K562 (cell line): ENCODE measurements around the gene KBTBD12. TPM values are rescaled to one million over a fixed set of nuclear protein-coding genes. Genes with fewer than 3 reads are reported as not detected.

Source experiments
- ATAC-seq: fragments of 200-7000 bp; cut with Tn5 transposase; 3 replicates; pipeline ENCODE4 v1.9.1; 2020; ENCODE audit warnings: moderate library complexity
- BruUV-seq: library from RNA; stranded (reverse); fragments of 400-500 nt; replicated peaks from 2 replicates; lab custom pipeline; 2021; lab: Mats Ljungman, UMichigan
- CTCF ChIA-PET: fragments of 300-600 bp; formaldehyde crosslinking; extraction: SDS; loops from one replicate; lab custom pipeline; 2021; ENCODE audit warnings: low intra/inter-chr PET ratio; lab: Yijun Ruan, JAX
- POLR2A ChIA-PET: fragments of 300-600, 350-650 bp; sonication (Branson Sonifier 250); formaldehyde crosslinking; extraction: SDS; loops from one replicate; lab custom pipeline; 2021; ENCODE audit warnings: antibody characterized with exemption, inconsistent platforms; lab: Yijun Ruan, JAX
- DNase-seq, 4 experiments: peaks; one replicate each; pipeline versions ENCODE4 v3.0.0 to v3.0.0-alpha.2; 2011 to 2018; ENCODE audit warnings: low spot score in 3 of 4, mixed read lengths in 3 of 4; ENCODE audit errors: extremely low read depth in 1 of 4
- FAIRE-seq: peaks from 2 replicates; lab custom pipeline; 2011; peaks lifted over from hg19 to GRCh38; lab: Jason Lieb, UNC
- H2AFZ ChIP-seq: 2 replicates; pipeline ENCODE4 v1.6.0; 2011; ENCODE audit warnings: low read depth, low read length, control low read depth, inconsistent platforms
- H3K27ac ChIP-seq: fragments of 200-600 bp; 3 replicates; pipeline ENCODE4 v1.8.0; 2011; ENCODE audit warnings: low read depth, mild to moderate bottlenecking, control low read depth, inconsistent platforms, low read length, moderate library complexity, mixed read lengths; ENCODE audit errors: extremely low read depth
- H3K27me3 ChIP-seq, 2 experiments: fragments of 300-600 bp in 1 of 2; 2 replicates in 1 of 2; 3 replicates in 1 of 2; pipeline versions ENCODE4 v1.6.0 to v1.8.0; 2011; ENCODE audit warnings: inconsistent platforms in 2 of 2, low read length in 2 of 2, mild to moderate bottlenecking in 1 of 2, mixed read lengths in 1 of 2, moderate library complexity in 1 of 2; ENCODE audit not compliant: control insufficient read depth in 2 of 2, insufficient read depth in 2 of 2
- H3K36me3 ChIP-seq: fragments of 300-600 bp; 3 replicates; pipeline ENCODE4 v1.8.0; 2011; ENCODE audit warnings: mild to moderate bottlenecking, low read length, inconsistent platforms; ENCODE audit not compliant: control insufficient read depth, insufficient read depth
- H3K4me1 ChIP-seq, 2 experiments: fragments of 200-600 bp in 1 of 2; replicated peaks in 1 of 2; 2 replicates in 1 of 2; 3 replicates in 1 of 2; pipeline versions ENCODE4 v1.5.1 to v1.8.0; 2011; ENCODE audit warnings: inconsistent platforms in 2 of 2, low read length in 2 of 2, mild to moderate bottlenecking in 1 of 2, mixed read lengths in 1 of 2, moderate library complexity in 1 of 2; ENCODE audit not compliant: control insufficient read depth in 2 of 2, insufficient read depth in 2 of 2
- H3K4me2 ChIP-seq: 2 replicates; pipeline ENCODE4 v1.6.1; 2011; ENCODE audit warnings: low read length, control low read depth, inconsistent platforms, mixed read lengths; ENCODE audit not compliant: insufficient read depth
- H3K4me3 ChIP-seq: fragments of 200-600 bp; sonication (generic), shearing (Covaris generic); 2 replicates; pipeline ENCODE4 v1.5.1; 2016; ENCODE audit warnings: control low read depth, inconsistent platforms
- H3K79me2 ChIP-seq: fragments of 200-600 bp; 3 replicates; pipeline ENCODE4 v1.8.0; 2011; ENCODE audit warnings: low read length, inconsistent platforms; ENCODE audit not compliant: control insufficient read depth, insufficient read depth
- H3K9ac ChIP-seq, 2 experiments: 2 replicates each; pipeline versions ENCODE4 v1.6.0 to v1.6.1; 2011; ENCODE audit warnings: low read depth in 2 of 2, low read length in 2 of 2, control low read depth in 1 of 2, inconsistent platforms in 1 of 2, mild to moderate bottlenecking in 1 of 2, mixed read lengths in 1 of 2; ENCODE audit not compliant: insufficient read depth in 1 of 2
- H3K9me1 ChIP-seq: one replicate; pipeline ENCODE4 v1.6.0; 2011; ENCODE audit warnings: inconsistent platforms, mild to moderate bottlenecking, low read length, moderate library complexity; ENCODE audit not compliant: control insufficient read depth, insufficient read depth
- H3K9me3 ChIP-seq: replicated peaks from 2 replicates; pipeline ENCODE4 v1.5.1; 2011; ENCODE audit warnings: low read depth, low read length, inconsistent platforms; ENCODE audit not compliant: control insufficient read depth, insufficient read depth
- H4K20me1 ChIP-seq: replicated peaks from 2 replicates; pipeline ENCODE4 v1.6.1; 2011; ENCODE audit warnings: low read length, inconsistent platforms, mixed read lengths; ENCODE audit not compliant: control insufficient read depth, insufficient read depth
- CEBPG ChIP-seq, 3 experiments: fragments of 200-800 bp in 1 of 3; sonication (Bioruptor generic) in 1 of 3; sonication (generic) in 1 of 3; formaldehyde crosslinking in 1 of 3; IDR thresholded peaks in 2 of 3; conservative IDR thresholded peaks in 1 of 3; 2 replicates each; pipeline versions ENCODE4 v1.6.1 to v1.8.0; 2016 to 2022; ENCODE audit warnings: missing compliant biosample characterization in 2 of 3, missing genetic modification characterization in 2 of 3, mild to moderate bottlenecking in 1 of 3, missing genetic modification reagents in 1 of 3
- JUND ChIP-seq, 2 experiments: IDR thresholded peaks; 2 replicates in 1 of 2; 3 replicates in 1 of 2; pipeline ENCODE4 v1.6.1; 2011; ENCODE audit warnings: borderline replicate concordance in 2 of 2, low read depth in 2 of 2, low read length in 2 of 2, improper control_type of control experiment in 1 of 2, missing biosample characterization in 1 of 2, missing genetic modification characterization in 1 of 2, missing genetic modification reagents in 1 of 2
- KDM5B ChIP-seq: fragments of 200-600 bp; sonication (generic); IDR thresholded peaks from 2 replicates; pipeline ENCODE4 v1.6.1; 2012; ENCODE audit warnings: low read depth, mild to moderate bottlenecking, moderate library complexity, low read length, control low read depth, inconsistent platforms; ENCODE audit not compliant: insufficient replicate concordance
- SP2 ChIP-seq: IDR thresholded peaks from 2 replicates; pipeline ENCODE4 v1.6.1; 2011; ENCODE audit warnings: mild to moderate bottlenecking, low read depth, low read length, moderate library complexity; ENCODE audit not compliant: poor library complexity, severe bottlenecking; ENCODE audit errors: extremely low read depth
- TAF15 ChIP-seq: fragments of 200-400 bp; formaldehyde crosslinking; IDR thresholded peaks from 2 replicates; pipeline ENCODE4 v1.6.1; 2017; ENCODE audit warnings: mild to moderate bottlenecking, low read depth, low read length, moderate library complexity
- in situ Hi-C: fragments of 300-500 bp; cut with MboI; formaldehyde crosslinking; loops from 4 replicates; pipeline ENCODE4 v1.15.0; 2018; ENCODE audit warnings: inconsistent platforms, mixed read lengths
- intact Hi-C: fragments of 100-400 bp; cut with micrococcal nuclease; formaldehyde crosslinking; loops from 2 replicates; pipeline ENCODE4 v1.14.2; 2022
- polyA plus RNA-seq, 8 experiments: library from polyadenylated mRNA; depleted of rRNA in 4 of 8; stranded (reverse) in 5 of 8; unstranded in 3 of 8; fragments of >200 nt; fragmentation: Nextera tagmentation in 2 of 8; fragmentation: Illumina TruSeq in 1 of 8; extraction: Ambion mirVana in 2 of 8; extraction: Trizol in 1 of 8; gene quantifications; 2 replicates each; pipeline versions ENCODE4 v1.2.1 to v1.2.3, GENCODE V29; 2011 to 2014; ENCODE audit warnings: inconsistent platforms in 1 of 8, missing spikeins in 1 of 8
- total RNA-seq, 7 experiments: library from RNA; depleted of rRNA in 6 of 7; stranded (reverse); fragments of >200 nt in 6 of 7; fragmentation: Illumina TruSeq in 2 of 7; extraction: Trizol in 2 of 7; gene quantifications; 2 replicates each; pipeline versions ENCODE4 v1.2.1 to v1.2.3, GENCODE V29; 2011 to 2021; ENCODE audit warnings: low replicate concordance in 1 of 7
- TF ChIP-seq, protein P1 (sequence below): fragments of 450-650 bp; formaldehyde crosslinking; conservative IDR thresholded peaks from 2 replicates; pipeline ENCODE4 v1.4.0; 2022; ENCODE audit warnings: mild to moderate bottlenecking, missing genetic modification characterization
- TF ChIP-seq, protein P2 (sequence below), 2 experiments: fragments of 450-650 bp; IDR thresholded peaks; 2 replicates each; pipeline ENCODE4 v1.6.1; 2018; ENCODE audit warnings: mild to moderate bottlenecking in 2 of 2, low read depth in 1 of 2; ENCODE audit not compliant: partially characterized antibody in 2 of 2

The KBTBD12 gene
- total and polyA plus RNA-seq, 9 of the 15 experiments (the other 6 are each of a cell fraction or from before 2014, with no cell fraction given) = not detected

DNA sequence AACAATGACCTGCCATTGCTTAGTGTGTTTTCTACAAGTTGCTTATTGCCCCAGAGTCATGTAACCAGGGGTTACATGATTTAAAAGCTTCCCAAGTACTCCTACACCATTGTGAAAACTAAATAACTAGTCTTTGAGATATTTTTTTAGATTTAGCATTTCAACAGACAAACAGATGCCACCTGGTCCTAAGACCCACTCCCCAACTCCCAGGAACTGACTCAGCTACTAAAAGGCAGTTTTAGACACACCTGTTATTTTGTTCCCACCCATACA, 28.1 kb upstream of the KBTBD12 start:
- no peaks in the 10 kb centered on the region for H3K79me2 ChIP-seq
- BruUV-seq = no TSS peak
- H3K4me2 ChIP-seq = no peak overlapping the region
- H3K4me3 ChIP-seq = no peak overlapping the region
- POLR2A ChIA-PET = no interaction called here
- intact Hi-C loops = no loop called here
- H3K27ac ChIP-seq = no peak overlapping the region
- no peaks in the 10 kb centered on the region for H3K9me1 ChIP-seq
- peaks cover 0 to 3% of the 10 kb centered on the region in 2 experiments; a peak in 2 of 5 replicates for H3K4me1 ChIP-seq
- no peak overlapping the region for H2AFZ ChIP-seq
- no peak for DNase-seq
- in situ Hi-C loops = no loop called here
- no peaks in the 10 kb centered on the region for H3K36me3 ChIP-seq
- no peaks in the 10 kb centered on the region for H3K9me3 ChIP-seq
- H3K27me3 ChIP-seq = peaks cover 0 to 11% of the 10 kb centered on the region in 2 experiments; a peak in 3 of 5 replicates
- ATAC-seq = no peak
- no peak overlapping the region for H3K9ac ChIP-seq
- CTCF ChIA-PET = no interaction called here
- no peak for FAIRE-seq
- H4K20me1 ChIP-seq = no peaks in the 10 kb centered on the region
- TF ChIP-seq SP2 (no peak), TAF15 (no peak), CEBPG (CRISPR knock-in tag; IDR thresholded peaks at IDR 0.05) (no peak), CEBPG (tag; conservative IDR thresholded peaks at IDR 0.05 in 1 of 2, IDR thresholded peaks at IDR 0.05 in 1 of 2) (no peak), JUND (IDR thresholded peaks at IDR 0.05; ENCODE audit: borderline replicate concordance, low read depth, low read length) (no peak), JUND (tag; IDR thresholded peaks at IDR 0.05; ENCODE audit: borderline replicate concordance, low read depth, low read length) (no peak), KDM5B (no peak)
- TF ChIP-seq, protein P1, sequence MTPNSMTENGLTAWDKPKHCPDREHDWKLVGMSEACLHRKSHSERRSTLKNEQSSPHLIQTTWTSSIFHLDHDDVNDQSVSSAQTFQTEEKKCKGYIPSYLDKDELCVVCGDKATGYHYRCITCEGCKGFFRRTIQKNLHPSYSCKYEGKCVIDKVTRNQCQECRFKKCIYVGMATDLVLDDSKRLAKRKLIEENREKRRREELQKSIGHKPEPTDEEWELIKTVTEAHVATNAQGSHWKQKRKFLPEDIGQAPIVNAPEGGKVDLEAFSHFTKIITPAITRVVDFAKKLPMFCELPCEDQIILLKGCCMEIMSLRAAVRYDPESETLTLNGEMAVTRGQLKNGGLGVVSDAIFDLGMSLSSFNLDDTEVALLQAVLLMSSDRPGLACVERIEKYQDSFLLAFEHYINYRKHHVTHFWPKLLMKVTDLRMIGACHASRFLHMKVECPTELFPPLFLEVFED = no peak
- TF ChIP-seq, protein P2, sequence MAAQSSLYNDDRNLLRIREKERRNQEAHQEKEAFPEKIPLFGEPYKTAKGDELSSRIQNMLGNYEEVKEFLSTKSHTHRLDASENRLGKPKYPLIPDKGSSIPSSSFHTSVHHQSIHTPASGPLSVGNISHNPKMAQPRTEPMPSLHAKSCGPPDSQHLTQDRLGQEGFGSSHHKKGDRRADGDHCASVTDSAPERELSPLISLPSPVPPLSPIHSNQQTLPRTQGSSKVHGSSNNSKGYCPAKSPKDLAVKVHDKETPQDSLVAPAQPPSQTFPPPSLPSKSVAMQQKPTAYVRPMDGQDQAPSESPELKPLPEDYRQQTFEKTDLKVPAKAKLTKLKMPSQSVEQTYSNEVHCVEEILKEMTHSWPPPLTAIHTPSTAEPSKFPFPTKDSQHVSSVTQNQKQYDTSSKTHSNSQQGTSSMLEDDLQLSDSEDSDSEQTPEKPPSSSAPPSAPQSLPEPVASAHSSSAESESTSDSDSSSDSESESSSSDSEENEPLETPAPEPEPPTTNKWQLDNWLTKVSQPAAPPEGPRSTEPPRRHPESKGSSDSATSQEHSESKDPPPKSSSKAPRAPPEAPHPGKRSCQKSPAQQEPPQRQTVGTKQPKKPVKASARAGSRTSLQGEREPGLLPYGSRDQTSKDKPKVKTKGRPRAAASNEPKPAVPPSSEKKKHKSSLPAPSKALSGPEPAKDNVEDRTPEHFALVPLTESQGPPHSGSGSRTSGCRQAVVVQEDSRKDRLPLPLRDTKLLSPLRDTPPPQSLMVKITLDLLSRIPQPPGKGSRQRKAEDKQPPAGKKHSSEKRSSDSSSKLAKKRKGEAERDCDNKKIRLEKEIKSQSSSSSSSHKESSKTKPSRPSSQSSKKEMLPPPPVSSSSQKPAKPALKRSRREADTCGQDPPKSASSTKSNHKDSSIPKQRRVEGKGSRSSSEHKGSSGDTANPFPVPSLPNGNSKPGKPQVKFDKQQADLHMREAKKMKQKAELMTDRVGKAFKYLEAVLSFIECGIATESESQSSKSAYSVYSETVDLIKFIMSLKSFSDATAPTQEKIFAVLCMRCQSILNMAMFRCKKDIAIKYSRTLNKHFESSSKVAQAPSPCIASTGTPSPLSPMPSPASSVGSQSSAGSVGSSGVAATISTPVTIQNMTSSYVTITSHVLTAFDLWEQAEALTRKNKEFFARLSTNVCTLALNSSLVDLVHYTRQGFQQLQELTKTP (IDR thresholded peaks at IDR 0.05; ENCODE audit: low read depth in 1 of 2, partially characterized antibody in 2 of 2) = no peak
